Measurements from ENCODE around the gene DOK3. TPM values are rescaled to one million over a fixed set of nuclear protein-coding genes. Genes with fewer than 3 reads are reported as not detected.

Gene DOK3
- total RNA-seq, 1 experiment from 2014 or later, result 6.0 TPM

GRCh38 chr5:177520271-177520670, 10.6 kb upstream of the DOK3 start:
- no peak for DNase-seq (ENCODE audit: unreplicated experiment)
- no TSS peak for BruUV-seq (replicated peaks)
- ChIA-PET CTCF (interaction anchor here (0.9 to 2.9 kb wide), 4 partner anchors 14 to 87 kb away, joined by 3 to 12 read pairs (median 4); no protein-coding TSS in a partner anchor), POLR2A (interaction anchor here (5.1 kb wide), 1 partner anchor 25 kb away, joined by 31 read pairs; no protein-coding TSS in a partner anchor)
- intact Hi-C loops (cut with micrococcal nuclease), result no loop called here
- H3K36me3 Mint-ChIP-seq (ENCODE audit: insufficient read depth, unreplicated experiment), result peaks cover 50% of the 10 kb centered on the region
- no peaks in the 10 kb centered on the region for H3K27me3 Mint-ChIP-seq (ENCODE audit: insufficient read depth, unreplicated experiment)
- no peaks in the 10 kb centered on the region for H3K9me3 Mint-ChIP-seq (ENCODE audit: unreplicated experiment)
- peak overlapping the region; percentile 55 for H3K27ac Mint-ChIP-seq (ENCODE audit: low read depth, unreplicated experiment)
- TF ChIP-seq, protein P1, sequence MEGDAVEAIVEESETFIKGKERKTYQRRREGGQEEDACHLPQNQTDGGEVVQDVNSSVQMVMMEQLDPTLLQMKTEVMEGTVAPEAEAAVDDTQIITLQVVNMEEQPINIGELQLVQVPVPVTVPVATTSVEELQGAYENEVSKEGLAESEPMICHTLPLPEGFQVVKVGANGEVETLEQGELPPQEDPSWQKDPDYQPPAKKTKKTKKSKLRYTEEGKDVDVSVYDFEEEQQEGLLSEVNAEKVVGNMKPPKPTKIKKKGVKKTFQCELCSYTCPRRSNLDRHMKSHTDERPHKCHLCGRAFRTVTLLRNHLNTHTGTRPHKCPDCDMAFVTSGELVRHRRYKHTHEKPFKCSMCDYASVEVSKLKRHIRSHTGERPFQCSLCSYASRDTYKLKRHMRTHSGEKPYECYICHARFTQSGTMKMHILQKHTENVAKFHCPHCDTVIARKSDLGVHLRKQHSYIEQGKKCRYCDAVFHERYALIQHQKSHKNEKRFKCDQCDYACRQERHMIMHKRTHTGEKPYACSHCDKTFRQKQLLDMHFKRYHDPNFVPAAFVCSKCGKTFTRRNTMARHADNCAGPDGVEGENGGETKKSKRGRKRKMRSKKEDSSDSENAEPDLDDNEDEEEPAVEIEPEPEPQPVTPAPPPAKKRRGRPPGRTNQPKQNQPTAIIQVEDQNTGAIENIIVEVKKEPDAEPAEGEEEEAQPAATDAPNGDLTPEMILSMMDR (IDR thresholded peaks at IDR 0.05; ENCODE audit: unreplicated experiment), result no peak
- H3K4me1 Mint-ChIP-seq (ENCODE audit: insufficient read depth, unreplicated experiment), result peaks cover 24% of the 10 kb centered on the region
- no peak overlapping the region for H3K4me3 Mint-ChIP-seq (ENCODE audit: unreplicated experiment)

- Mint-ChIP-seq H3K27ac (ENCODE audit: low read depth, unreplicated experiment) (peak overlapping the region; percentile 55), H3K27me3 (ENCODE audit: insufficient read depth, unreplicated experiment) (no peaks in the 10 kb centered on the region), H3K4me1 (ENCODE audit: insufficient read depth, unreplicated experiment) (peaks cover 25% of the 10 kb centered on the region), H3K4me3 (ENCODE audit: unreplicated experiment) (peak overlapping the region; percentile 38), H3K36me3 (ENCODE audit: insufficient read depth, unreplicated experiment) (peaks cover 56% of the 10 kb centered on the region), H3K9me3 (ENCODE audit: unreplicated experiment) (no peaks in the 10 kb centered on the region)
- no peak for DNase-seq (ENCODE audit: unreplicated experiment)
- intact Hi-C loops (cut with micrococcal nuclease), result no loop called here
- CTCF ChIA-PET, result interaction anchor here (1.1 to 2.9 kb wide), 4 partner anchors 26 to 91 kb away, joined by 3 to 12 read pairs (median 4); no protein-coding TSS in a partner anchor
- POLR2A ChIA-PET, result interaction anchor here (0.7 to 5.1 kb wide), 4 partner anchors 10 to 80 kb away, joined by 3 to 31 read pairs (median 3); partner anchors contain the start of gene B4GALT7
- TF ChIP-seq, protein P1 (IDR thresholded peaks at IDR 0.05; ENCODE audit: unreplicated experiment), result no peak
- no TSS peak for BruUV-seq (replicated peaks)
Observed at GRCh38 chr5:177519463-177520235, 10.0 kb upstream of the DOK3 start.

- CTCF ChIA-PET, result interaction anchor here (0.5 to 4.3 kb wide), 10 partner anchors 12 to 208 kb away, joined by 3 to 42 read pairs (median 4); partner anchors contain the start of gene PDLIM7
- POLR2A ChIA-PET, result interaction anchor here (0.6 to 2.7 kb wide), 26 partner anchors 8 to 963 kb away, joined by 3 to 60 read pairs (median 4); partner anchors contain the start of genes B4GALT7, GRK6, LMAN2 and PDLIM7
- H3K4me3 Mint-ChIP-seq (ENCODE audit: unreplicated experiment), result peak within 1 kb of the TSS; percentile 85
- no peaks in the 10 kb centered on the region for H3K9me3 Mint-ChIP-seq (ENCODE audit: unreplicated experiment)
- H3K4me1 Mint-ChIP-seq (ENCODE audit: insufficient read depth, unreplicated experiment), result peaks cover 34% of the 10 kb centered on the region
- H3K27ac Mint-ChIP-seq (ENCODE audit: low read depth, unreplicated experiment), result peak within 1 kb of the TSS; percentile 91
- peaks cover 68% of the 10 kb centered on the region for H3K36me3 Mint-ChIP-seq (ENCODE audit: insufficient read depth, unreplicated experiment)
- TF ChIP-seq, protein P1 (IDR thresholded peaks at IDR 0.05; ENCODE audit: unreplicated experiment), result no peak
- peak; percentile 100 for DNase-seq (ENCODE audit: unreplicated experiment)
- H3K27me3 Mint-ChIP-seq (ENCODE audit: insufficient read depth, unreplicated experiment), result no peaks in the 10 kb centered on the region
- BruUV-seq (replicated peaks), result TSS peak; percentile 55
- intact Hi-C loops (cut with micrococcal nuclease), result loop anchor here (2.0 kb wide), 3 partner anchors 28 to 82 kb away; partner anchors contain the start of gene FAM193B
Observed at GRCh38 chr5:177516601-177517568, 7.3 kb upstream of the DOK3 start, which contains the start of gene DDX41. Gene DDX41 (minus strand): TSS chr5:177516961. CDS start chr5:177516945, 16 bp downstream.

All from MCF 10A (cell line).